ENCODE measurements around the gene SLC16A5. TPM values are rescaled to one million over a fixed set of nuclear protein-coding genes. Genes with fewer than 3 reads are reported as not detected.

Gene SLC16A5
- total and polyA plus RNA-seq, 2 donors from 2014 or later: 28.4 to 184 TPM

- H3K4me1 ChIP-seq (ENCODE audit: control insufficient read depth in 2 of 3, insufficient read depth in 2 of 3, low read depth in 1 of 3, low read length in 3 of 3): peaks cover 3 to 38% (median 14%) of the 10 kb centered on the region in 3 donors
- H3K27me3 ChIP-seq (ENCODE audit: control insufficient read depth, insufficient read depth, low read length): no peaks in the 10 kb centered on the region
- intact Hi-C loops (cut with DNase I): no loop called here
- H3K27ac ChIP-seq (ENCODE audit: low read depth in 2 of 2, low read length in 2 of 2): peak overlapping the region; percentile 7 to 47
- no peak for TF ChIP-seq CTCF (IDR thresholded peaks at IDR 0.05; ENCODE audit: borderline replicate concordance, extremely low read depth, insufficient read depth)
- no peaks in the 10 kb centered on the region for H3K9me3 ChIP-seq (ENCODE audit: control insufficient read depth in 2 of 3, insufficient read depth in 1 of 3, low read length in 3 of 3)
- DNase-seq (peak in 2 of 5 donors; percentile 21 to 84), FAIRE-seq (no peak)
- no peaks in the 10 kb centered on the region for H3K36me3 ChIP-seq (ENCODE audit: control insufficient read depth in 2 of 3, insufficient read depth in 3 of 3, low read length in 3 of 3)
- H3K4me3 ChIP-seq (ENCODE audit: low read length in 3 of 3): no peak overlapping the region
- no peak overlapping the region for H3K9ac ChIP-seq (ENCODE audit: low read length in 3 of 3)
Measured at GRCh38 chr17:75093548-75094158, 5.9 kb downstream of the SLC16A5 start.

GRCh38 chr17:75094871-75095399, 7.2 kb downstream of the SLC16A5 start:
- intact Hi-C loops (cut with DNase I): no loop called here
- peak in 1 of 5 donors; percentile 76 for DNase-seq
- H3K36me3 ChIP-seq (ENCODE audit: control insufficient read depth in 2 of 3, insufficient read depth in 3 of 3, low read length in 3 of 3): no peaks in the 10 kb centered on the region
- no peaks in the 10 kb centered on the region for H3K27me3 ChIP-seq (ENCODE audit: control insufficient read depth, insufficient read depth, low read length)
- TF ChIP-seq CTCF (IDR thresholded peaks at IDR 0.05; ENCODE audit: borderline replicate concordance, extremely low read depth, insufficient read depth): no peak
- H3K27ac ChIP-seq (ENCODE audit: low read depth in 2 of 2, low read length in 2 of 2): peak overlapping the region in 1 of 2 donors; percentile 22
- FAIRE-seq: no peak
- H3K4me3 ChIP-seq (ENCODE audit: low read length in 3 of 3): no peak overlapping the region
- no peak overlapping the region for H3K9ac ChIP-seq (ENCODE audit: low read length in 3 of 3)
- peaks cover 3 to 34% (median 7%) of the 10 kb centered on the region in 3 donors for H3K4me1 ChIP-seq (ENCODE audit: control insufficient read depth in 2 of 3, insufficient read depth in 2 of 3, low read depth in 1 of 3, low read length in 3 of 3)
- no peaks in the 10 kb centered on the region for H3K9me3 ChIP-seq (ENCODE audit: control insufficient read depth in 2 of 3, insufficient read depth in 1 of 3, low read length in 3 of 3)

- Histone ChIP-seq H3K36me3 (ENCODE audit: control insufficient read depth in 2 of 3, insufficient read depth in 3 of 3, low read length in 3 of 3) (peaks cover 0 to 4% (median 0%) of the 10 kb centered on the region in 3 donors), H3K27me3 (ENCODE audit: control insufficient read depth, insufficient read depth, low read length) (no peaks in the 10 kb centered on the region), H3K4me3 (ENCODE audit: low read length in 3 of 3) (no peak overlapping the region), H3K4me1 (ENCODE audit: control insufficient read depth in 2 of 3, insufficient read depth in 2 of 3, low read depth in 1 of 3, low read length in 3 of 3) (peaks cover 3 to 28% (median 3%) of the 10 kb centered on the region in 3 donors), H3K9me3 (ENCODE audit: control insufficient read depth in 2 of 3, insufficient read depth in 1 of 3, low read length in 3 of 3) (no peaks in the 10 kb centered on the region), H3K9ac (ENCODE audit: low read length in 3 of 3) (no peak overlapping the region), H3K27ac (ENCODE audit: low read depth in 2 of 2, low read length in 2 of 2) (no peak overlapping the region)
- intact Hi-C loops (cut with DNase I): no loop called here
- FAIRE-seq (no peak), DNase-seq (peak; percentile 30 to 94 (median 63))
- TF ChIP-seq CTCF (IDR thresholded peaks at IDR 0.05; ENCODE audit: borderline replicate concordance, extremely low read depth, insufficient read depth): no peak
Measured at GRCh38 chr17:75096082-75096625, 8.4 kb downstream of the SLC16A5 start.
